HG02943 (cell line): ENCODE results near the gene DYRK3.

Source experiments
- ATAC-seq: cut with Tn5 transposase; IDR thresholded peaks from one replicate; pipeline ENCODE4 v1.9.1; 2021; ENCODE audit warnings: mild to moderate bottlenecking, low read depth, moderate library complexity; ENCODE audit not compliant: unreplicated experiment

DYRK3 gene

GRCh38 chr1:206658981-206659273 is 23.6 kb downstream of the DYRK3 start:
- no peak for ATAC-seq

DNA sequence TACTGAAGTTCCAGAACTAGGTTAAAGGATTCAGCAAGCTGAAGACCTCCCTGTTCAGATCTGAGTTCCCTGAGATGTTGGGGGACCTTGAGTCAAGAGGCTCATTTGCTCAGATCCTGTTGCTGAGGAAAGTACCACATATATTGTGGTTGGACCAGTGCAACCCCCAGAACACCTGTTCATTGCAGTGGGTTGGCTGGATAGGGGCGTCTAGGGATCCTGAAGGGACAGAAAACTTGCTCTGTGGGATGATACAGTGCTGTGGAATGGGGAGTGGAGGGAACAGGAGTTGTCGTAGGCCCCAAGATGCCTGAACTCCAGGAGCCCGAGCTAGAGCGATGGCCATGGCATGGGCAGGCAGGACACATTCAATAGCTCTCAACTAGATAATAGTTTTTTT is 24.8 kb downstream of the DYRK3 start:
- no peak for ATAC-seq

GRCh38 chr1:206661161-206661820 is 26.0 kb downstream of the DYRK3 start:
- no peak for ATAC-seq

GRCh38 chr1:206662396-206663092 is 27.2 kb downstream of the DYRK3 start:
- no peak for ATAC-seq

GRCh38 chr1:206663362-206663761 is 28.0 kb downstream of the DYRK3 start:
- ATAC-seq, result no peak

GRCh38 chr1:206663832-206664652 is 28.7 kb downstream of the DYRK3 start:
- no peak for ATAC-seq

DNA sequence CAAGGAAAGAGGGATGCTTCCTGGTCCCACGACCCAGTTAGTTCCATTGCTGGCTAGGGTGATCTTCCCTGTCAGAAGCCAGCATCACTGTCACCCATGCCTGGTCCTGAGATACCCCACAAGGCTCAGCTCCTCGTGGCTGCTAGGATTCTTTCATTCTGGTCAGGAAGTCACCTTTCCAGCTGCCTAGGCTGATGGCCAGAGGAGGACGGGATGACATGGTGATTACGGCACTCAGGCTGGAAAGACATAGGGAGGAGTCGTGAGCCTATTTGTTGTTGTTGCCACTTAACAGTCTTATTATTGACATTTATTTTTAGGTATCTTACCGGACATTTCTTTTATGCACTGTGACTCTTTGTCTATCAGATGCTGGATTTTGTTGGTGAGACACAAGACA is 29.4 kb downstream of the DYRK3 start:
- no peak for ATAC-seq

- no peak for ATAC-seq
Observed at GRCh38 chr1:206666031-206666561, 30.8 kb downstream of the DYRK3 start.

DNA sequence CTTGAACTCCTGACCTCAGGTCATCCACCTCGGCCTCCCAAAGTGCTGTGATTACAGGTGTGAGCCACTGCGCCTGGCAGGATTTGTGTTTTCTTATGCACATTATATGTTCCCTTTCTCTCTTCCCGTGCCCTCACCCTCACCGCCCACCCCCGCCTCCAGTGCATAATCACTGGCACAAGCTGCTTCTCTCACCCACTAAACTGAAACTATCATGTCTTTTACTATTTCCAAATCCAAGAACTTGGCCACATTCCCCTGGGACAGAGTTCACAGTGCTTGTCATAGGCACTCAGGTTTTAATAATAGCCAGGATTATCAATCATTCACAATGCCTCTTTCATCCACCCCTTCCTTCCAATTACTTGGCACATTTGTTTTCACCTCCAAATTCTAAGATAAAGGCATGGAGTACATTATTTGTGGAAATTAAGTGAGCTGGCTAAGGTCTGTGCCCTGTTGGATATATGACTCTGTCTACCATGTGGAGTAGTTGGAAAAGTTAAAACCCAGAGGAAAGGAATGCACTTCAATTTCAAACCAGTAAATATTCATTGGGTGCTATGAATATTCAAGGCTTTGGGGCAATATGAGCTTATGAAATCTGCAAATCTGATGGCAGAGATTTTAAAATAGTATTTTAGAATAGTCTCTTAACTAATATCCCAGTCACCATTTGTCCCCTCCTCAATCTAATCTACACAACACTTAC is 31.8 kb downstream of the DYRK3 start:
- ATAC-seq, result no peak

DNA sequence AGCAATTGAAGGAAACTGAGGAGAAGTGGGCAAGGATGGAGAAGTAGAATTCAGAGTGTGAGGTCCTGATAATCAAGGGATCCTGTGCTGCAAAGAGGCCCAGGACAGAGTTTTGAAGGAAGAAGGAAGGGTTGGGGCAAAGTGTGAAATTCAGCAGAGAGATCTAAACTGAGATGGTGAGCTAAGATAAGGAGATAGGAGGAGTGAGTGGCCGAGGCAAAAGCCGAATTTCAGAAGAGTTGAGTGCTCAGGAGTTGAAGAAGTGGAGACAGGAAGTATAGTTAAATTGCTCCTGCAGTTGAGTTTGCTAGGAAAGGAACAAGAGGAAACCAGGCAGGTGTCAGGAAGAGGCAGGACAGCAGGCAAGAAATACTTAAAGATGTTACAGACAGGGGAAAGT is 33.0 kb downstream of the DYRK3 start:
- ATAC-seq, result no peak

- ATAC-seq, result no peak
Observed at GRCh38 chr1:206668874-206669410, 33.6 kb downstream of the DYRK3 start.

DNA sequence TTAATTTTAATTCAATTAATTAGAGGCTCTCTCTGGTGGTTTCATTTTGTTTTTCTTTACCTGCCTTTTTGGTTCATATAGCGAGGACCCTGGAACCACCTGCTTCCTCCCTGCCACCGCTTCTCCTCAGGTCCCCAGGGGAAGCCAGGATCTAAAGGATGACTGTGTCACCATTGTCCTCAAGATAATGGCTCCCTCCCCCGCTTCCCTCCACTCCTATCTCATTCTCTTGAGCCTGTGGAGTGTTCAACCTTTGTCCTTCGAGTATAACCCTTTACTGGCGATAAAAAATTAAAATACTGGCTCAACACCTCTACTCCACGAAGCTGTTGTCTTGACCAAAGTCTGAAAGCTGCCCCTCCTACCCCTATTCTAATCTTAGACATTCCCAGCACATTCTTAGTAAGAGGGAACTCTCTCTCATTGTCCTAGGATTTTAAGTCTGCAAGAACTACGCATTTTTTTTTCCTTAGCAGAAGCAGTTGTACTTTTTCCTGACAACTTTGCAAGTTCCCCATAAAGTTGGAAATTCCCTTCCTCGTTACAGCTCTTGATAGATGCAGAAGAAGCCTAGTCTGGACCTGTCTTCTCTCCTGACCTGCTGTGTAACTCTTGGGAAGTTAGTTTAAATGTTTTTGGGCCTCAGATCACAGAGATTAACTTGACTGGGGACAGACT is 36.8 kb downstream of the DYRK3 start:
- no peak for ATAC-seq

DNA sequence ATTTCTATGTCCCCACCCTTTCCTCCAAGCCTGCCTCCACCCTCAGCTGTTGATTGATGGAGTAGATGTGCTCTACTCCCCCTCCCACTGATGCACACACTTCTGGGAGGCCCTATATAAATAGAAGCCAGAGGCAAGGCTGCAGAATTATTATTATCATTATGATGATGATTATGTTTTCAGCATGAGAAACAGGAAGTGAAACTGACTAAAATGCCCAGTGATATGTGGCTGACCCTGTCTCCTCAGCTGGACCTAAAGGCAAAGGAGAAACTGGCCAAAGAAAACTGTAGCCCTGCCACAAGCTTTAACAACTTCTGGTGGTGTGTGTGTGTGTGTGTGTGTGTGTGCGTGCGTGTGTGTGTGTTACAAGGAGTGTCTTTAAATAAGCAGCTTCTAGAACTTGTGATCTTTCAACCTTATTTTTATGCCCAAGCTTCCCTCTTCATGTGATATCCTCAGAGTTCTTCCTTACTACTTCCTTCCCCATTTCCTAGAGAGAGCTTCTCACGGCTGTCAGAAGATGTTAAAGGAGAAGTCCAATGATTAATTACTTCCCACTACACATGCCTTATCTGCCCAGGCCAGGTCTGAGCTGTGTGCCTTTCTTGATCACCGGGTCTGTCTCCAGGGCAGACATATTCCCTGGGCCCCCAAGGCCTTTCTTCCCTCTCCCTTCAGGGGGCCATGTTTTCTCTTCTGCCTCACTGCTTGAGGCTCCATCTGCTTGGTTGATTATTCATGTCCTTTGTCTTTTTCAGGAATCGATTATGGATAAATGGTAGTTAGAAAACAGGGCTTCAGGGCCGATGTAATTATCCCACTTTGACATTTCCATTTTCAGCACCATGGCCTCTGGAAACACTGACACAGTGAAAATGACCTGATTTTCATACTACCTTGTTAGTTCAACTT is 37.8 kb downstream of the DYRK3 start:
- ATAC-seq, result no peak

DNA sequence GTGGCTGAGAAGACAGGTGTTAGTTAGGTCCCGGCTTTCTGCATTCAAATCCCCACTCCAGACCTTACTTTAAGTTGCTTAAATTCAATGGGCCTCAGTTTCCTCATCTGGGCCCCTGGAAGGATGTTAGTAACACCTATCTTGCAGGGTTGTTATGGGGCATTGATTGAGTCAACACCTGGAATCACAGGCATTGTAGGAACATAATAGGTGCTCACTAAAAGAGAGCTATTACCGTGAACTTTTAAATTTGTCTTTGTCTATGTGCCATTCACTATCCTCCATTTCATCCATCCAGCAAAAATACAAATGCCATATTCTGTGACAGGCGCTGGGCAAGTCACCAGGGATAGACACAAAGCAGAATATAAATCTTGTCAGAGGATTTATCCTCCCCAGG is 38.9 kb downstream of the DYRK3 start:
- no peak for ATAC-seq

- ATAC-seq, result no peak
Observed at GRCh38 chr1:206674745-206675175, 39.4 kb downstream of the DYRK3 start.

DNA sequence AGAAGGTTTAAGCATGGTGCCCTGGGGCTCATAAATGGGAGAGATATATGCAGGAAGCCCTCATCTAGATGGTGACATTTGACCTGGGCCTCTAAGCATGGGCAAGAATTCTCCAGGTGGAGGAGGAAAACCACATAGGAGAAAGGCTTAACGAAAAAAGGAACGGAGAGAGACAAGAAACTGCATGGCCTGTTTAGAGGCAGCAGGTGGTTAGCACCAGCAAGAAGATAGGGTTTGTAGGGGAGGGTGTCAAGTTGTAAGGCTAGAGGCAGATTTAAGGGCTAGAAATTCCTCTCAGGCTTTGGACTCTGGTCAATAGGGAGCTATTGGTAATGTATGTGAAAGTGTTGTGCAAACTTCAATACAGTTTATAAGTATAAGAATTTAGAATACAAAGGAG is 41.2 kb downstream of the DYRK3 start:
- no peak for ATAC-seq

- ATAC-seq, result no peak
Observed at GRCh38 chr1:206678490-206678889, 43.2 kb downstream of the DYRK3 start.

- ATAC-seq, result peak; percentile 74
Observed at GRCh38 chr1:206679738-206680211, 44.4 kb downstream of the DYRK3 start.

DNA sequence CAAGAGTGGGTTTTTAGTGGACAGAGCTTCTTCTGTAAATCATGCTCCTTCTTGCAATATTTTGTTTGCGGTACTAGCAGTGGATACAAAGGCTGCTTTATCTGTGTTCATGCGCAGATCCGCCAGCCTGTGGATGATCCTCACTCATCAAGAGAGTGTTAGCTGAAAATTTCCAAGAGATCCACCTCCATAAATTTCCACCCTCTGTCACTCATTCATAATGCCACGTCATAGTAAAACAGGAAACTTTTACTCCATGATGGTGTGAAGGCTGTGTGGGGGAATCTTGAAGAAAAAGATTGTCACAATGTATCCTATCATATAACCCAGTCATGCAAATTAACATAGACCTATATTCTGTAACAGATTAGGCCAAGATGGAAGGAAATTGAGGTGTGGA is 44.9 kb downstream of the DYRK3 start:
- ATAC-seq, result no peak
